GM12878 (cell line): ENCODE measurements around the gene TMEM150A. TPM values are rescaled to one million over a fixed set of nuclear protein-coding genes. Genes with fewer than 3 reads are reported as not detected.

Experiments
- ATAC-seq: fragments of 200-7000 bp; cut with Tn5 transposase; 3 replicates; pipeline ENCODE4 v1.9.1; 2020; ENCODE audit warnings: mild to moderate bottlenecking, moderate library complexity
- BruUV-seq: library from RNA; stranded (reverse); fragments of 400-500 nt; replicated peaks from 2 replicates; lab custom pipeline; 2021; lab: Mats Ljungman, UMichigan
- CTCF ChIA-PET: fragments of 300-600 bp; sonication (Branson Sonifier 250); formaldehyde crosslinking; extraction: SDS; loops from one replicate; lab custom pipeline; 2021; ENCODE audit warnings: inconsistent platforms; lab: Yijun Ruan, JAX
- POLR2A ChIA-PET: fragments of 350-600 bp; formaldehyde crosslinking; extraction: SDS; loops from one replicate; lab custom pipeline; 2021; ENCODE audit warnings: inconsistent platforms; lab: Charles Lee
- RAD21 ChIA-PET: fragments of 300-600 bp; sonication (Branson Sonifier 250); formaldehyde crosslinking; loops from one replicate; lab custom pipeline; 2023; ENCODE audit warnings: antibody characterized with exemption; ENCODE audit not compliant: unreplicated experiment; lab: Charles Lee
- SMC1A ChIA-PET: fragments of 300-600 bp; sonication (Branson Sonifier 250); formaldehyde crosslinking; loops from one replicate; lab custom pipeline; 2023; ENCODE audit not compliant: unreplicated experiment, uncharacterized antibody; lab: Charles Lee
- DNase-seq: peaks from one replicate; pipeline ENCODE4 v3.0.0-alpha.2; 2011; ENCODE audit warnings: low read depth, low spot score
- FAIRE-seq: peaks from 3 replicates; lab custom pipeline; 2011; peaks lifted over from hg19 to GRCh38; lab: Jason Lieb, UNC
- H2AFZ ChIP-seq: 2 replicates; pipeline ENCODE4 v1.6.0; 2011; ENCODE audit warnings: low read depth, low read length, control low read depth; ENCODE audit not compliant: control insufficient read depth
- H3K27ac ChIP-seq: 2 replicates; pipeline ENCODE4 v1.5.1; 2011; ENCODE audit warnings: control low read depth; ENCODE audit not compliant: control insufficient read depth, insufficient read depth
- H3K27me3 ChIP-seq, 2 experiments: replicated peaks in 1 of 2; 2 replicates each; pipeline versions ENCODE4 v1.6.0 to v1.6.1; 2011; ENCODE audit warnings: low read length in 1 of 2; ENCODE audit not compliant: control insufficient read depth in 2 of 2, insufficient read depth in 2 of 2
- H3K36me3 ChIP-seq, 2 experiments: 2 replicates each; pipeline ENCODE4 v1.5.1; 2011; ENCODE audit warnings: low read length in 1 of 2; ENCODE audit not compliant: control insufficient read depth in 2 of 2, insufficient read depth in 2 of 2
- H3K4me1 ChIP-seq: 2 replicates; pipeline ENCODE4 v1.6.1; 2011; ENCODE audit warnings: mild to moderate bottlenecking, low read length, moderate library complexity, mixed read lengths; ENCODE audit not compliant: control insufficient read depth, insufficient read depth
- H3K4me2 ChIP-seq: 2 replicates; pipeline ENCODE4 v1.6.0; 2011; ENCODE audit warnings: control low read depth; ENCODE audit not compliant: control insufficient read depth, insufficient read depth
- H3K4me3 ChIP-seq: fragments of 200-600 bp; sonication (generic); 2 replicates; pipeline ENCODE4 v1.5.1; 2016
- H3K79me2 ChIP-seq: 2 replicates; pipeline ENCODE4 v1.6.0; 2011; ENCODE audit warnings: low read length; ENCODE audit not compliant: control insufficient read depth, insufficient read depth
- H3K9ac ChIP-seq: 2 replicates; pipeline ENCODE4 v1.8.0; 2011; ENCODE audit warnings: low read length, control low read depth, mixed read lengths; ENCODE audit not compliant: control insufficient read depth, insufficient read depth
- H3K9me3 ChIP-seq: replicated peaks from 3 replicates; pipeline ENCODE4 v1.5.1; 2011; ENCODE audit warnings: mild to moderate bottlenecking, low read length; ENCODE audit not compliant: control insufficient read depth, insufficient read depth
- H4K20me1 ChIP-seq: 2 replicates; pipeline ENCODE4 v1.6.0; 2011; ENCODE audit not compliant: control insufficient read depth, insufficient read depth
- BCLAF1 ChIP-seq: fragments of 450-650 bp; IDR thresholded peaks from 2 replicates; pipeline ENCODE4 v1.6.1; 2017; ENCODE audit warnings: antibody characterized with exemption, mild to moderate bottlenecking, moderate library complexity
- E4F1 ChIP-seq: fragments of 450-650 bp; IDR thresholded peaks from 2 replicates; pipeline ENCODE4 v1.6.1; 2018; ENCODE audit warnings: borderline replicate concordance, mild to moderate bottlenecking; ENCODE audit not compliant: partially characterized antibody
- FOS ChIP-seq: IDR thresholded peaks from 3 replicates; pipeline ENCODE4 v1.6.1; 2011; ENCODE audit warnings: borderline replicate concordance; ENCODE audit not compliant: insufficient read length; ENCODE audit errors: extremely low read depth
- PAX8 ChIP-seq: fragments of 450-650 bp; IDR thresholded peaks from 2 replicates; pipeline ENCODE4 v1.6.1; 2017; ENCODE audit warnings: mild to moderate bottlenecking, moderate library complexity
- REST ChIP-seq: IDR thresholded peaks from 2 replicates; pipeline ENCODE4 v1.6.1; 2012; ENCODE audit warnings: mild to moderate bottlenecking, low read depth, low read length
- WGBS: methylation state at CpG from one replicate; pipeline ENCODE4 v1.1.6; 2016; ENCODE audit warnings: low lambda C conversion rate; ENCODE audit not compliant: insufficient replicate concordance, insufficient coverage; ENCODE audit errors: missing lambda C conversion rate; 5-methylcytosine and 5-hydroxymethylcytosine counted together
- in situ Hi-C: fragments of 300-500 bp; cut with MboI; formaldehyde crosslinking; loops from 9 replicates; pipeline ENCODE4 v1.14.3; 2018; ENCODE audit warnings: mixed read lengths
- intact Hi-C: fragments of 100-400 bp; cut with micrococcal nuclease; formaldehyde crosslinking; loops from one replicate; pipeline ENCODE4 v1.14.2; 2022; ENCODE audit not compliant: unreplicated experiment
- polyA plus RNA-seq, 11 experiments: library from polyadenylated mRNA; depleted of rRNA in 4 of 11; unstranded in 6 of 11; stranded (reverse) in 5 of 11; fragments of >200 nt; fragmentation: Nextera tagmentation in 4 of 11; fragmentation: Illumina TruSeq in 1 of 11; extraction: Ambion mirVana in 4 of 11; extraction: Trizol in 1 of 11; gene quantifications; 1 replicate in 1 of 11; 2 replicates in 10 of 11; pipeline versions ENCODE4 v1.2.1 to v1.2.3, GENCODE V29; 2011 to 2016; ENCODE audit warnings: inconsistent platforms in 2 of 11, missing spikeins in 2 of 11, low read depth in 1 of 11
- total RNA-seq, 4 experiments: library from RNA; depleted of rRNA in 3 of 4; stranded (reverse); fragments of >200 nt in 3 of 4; fragmentation: Illumina TruSeq in 1 of 4; extraction: Trizol in 1 of 4; gene quantifications; 2 replicates each; pipeline versions ENCODE4 v1.2.1 to v1.2.3, GENCODE V29; 2013 to 2021
- TF ChIP-seq, protein P1 (sequence below): fragments of 150-350 bp; IDR thresholded peaks from 2 replicates; pipeline ENCODE4 v1.6.1; 2014; ENCODE audit warnings: mild to moderate bottlenecking, low read depth, low read length

Gene TMEM150A
- total and polyA plus RNA-seq, 10 of the 15 experiments (the other 5 are each of a cell fraction or from before 2014, with no cell fraction given) = 0.45 to 4.4 (median 2.6) TPM

GRCh38 chr2:85595301-85596025 is 7.0 kb downstream of the TMEM150A start, which contains the start of gene RNF181 (continued):
- TF ChIP-seq, protein P1, sequence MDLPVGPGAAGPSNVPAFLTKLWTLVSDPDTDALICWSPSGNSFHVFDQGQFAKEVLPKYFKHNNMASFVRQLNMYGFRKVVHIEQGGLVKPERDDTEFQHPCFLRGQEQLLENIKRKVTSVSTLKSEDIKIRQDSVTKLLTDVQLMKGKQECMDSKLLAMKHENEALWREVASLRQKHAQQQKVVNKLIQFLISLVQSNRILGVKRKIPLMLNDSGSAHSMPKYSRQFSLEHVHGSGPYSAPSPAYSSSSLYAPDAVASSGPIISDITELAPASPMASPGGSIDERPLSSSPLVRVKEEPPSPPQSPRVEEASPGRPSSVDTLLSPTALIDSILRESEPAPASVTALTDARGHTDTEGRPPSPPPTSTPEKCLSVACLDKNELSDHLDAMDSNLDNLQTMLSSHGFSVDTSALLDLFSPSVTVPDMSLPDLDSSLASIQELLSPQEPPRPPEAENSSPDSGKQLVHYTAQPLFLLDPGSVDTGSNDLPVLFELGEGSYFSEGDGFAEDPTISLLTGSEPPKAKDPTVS = no peak
- peak; percentile 83 for TF ChIP-seq FOS

DNA sequence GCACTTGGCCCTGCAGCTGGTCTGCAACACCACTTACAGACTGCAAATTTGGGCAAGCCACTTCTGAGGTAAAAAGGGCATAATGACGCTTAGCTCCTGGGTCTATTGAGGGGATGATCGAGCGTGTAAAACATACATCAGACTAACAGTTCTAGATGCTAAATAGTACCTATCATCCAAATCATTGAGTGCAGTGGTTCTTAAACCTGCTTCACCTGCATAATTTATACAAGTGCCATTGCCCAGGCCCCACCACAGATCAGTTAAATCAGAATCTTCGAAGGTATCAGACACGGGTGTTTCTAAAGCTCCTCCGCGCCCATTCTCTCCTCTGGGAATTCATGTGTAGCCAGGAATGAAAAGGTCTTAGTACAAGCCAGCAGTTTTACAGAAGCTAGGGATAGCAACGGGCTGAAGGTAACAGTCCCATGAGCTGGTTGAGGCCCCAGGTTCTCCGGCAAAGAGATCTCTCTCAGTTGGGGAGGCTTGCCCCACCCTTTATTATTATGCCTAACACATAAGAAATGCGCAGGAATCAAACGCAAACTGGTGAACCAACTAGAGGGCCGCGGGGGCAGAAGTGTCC is 7.7 kb downstream of the TMEM150A start:
- ATAC-seq = no peak
- Histone ChIP-seq H3K9ac (peak overlapping the region; percentile 95), H2AFZ (peak overlapping the region; percentile 82), H3K36me3 (peaks cover 0 to 14% of the 10 kb centered on the region in 2 experiments; a peak in 3 of 4 replicates), H3K4me3 (peak overlapping the region; percentile 97), H4K20me1 (no peaks in the 10 kb centered on the region), H3K27me3 (no peaks in the 10 kb centered on the region), H3K27ac (peak overlapping the region; percentile 89), H3K79me2 (peaks cover 28% of the 10 kb centered on the region), H3K4me1 (peaks cover 9% of the 10 kb centered on the region), H3K9me3 (no peaks in the 10 kb centered on the region), H3K4me2 (peak overlapping the region; percentile 86)
- in situ Hi-C loops = no loop called here
- ChIA-PET SMC1A (interaction anchor here (0.7 to 3.2 kb wide), 11 partner anchors 8 to 175 kb away, joined by 3 to 20 read pairs (median 6); partner anchors contain the start of genes C2orf68, GGCX, MAT2A and SH2D6), RAD21 (interaction anchor here (1.0 to 2.2 kb wide), 8 partner anchors 10 to 205 kb away, joined by 3 to 9 read pairs (median 6); partner anchors contain the start of genes MAT2A, SH2D6 and VAMP8), POLR2A (interaction anchor here (0.6 to 3.8 kb wide), 18 partner anchors 8 to 241 kb away, joined by 3 to 57 read pairs (median 4); partner anchors contain the start of genes C2orf68, ELMOD3, GGCX and MAT2A), CTCF (interaction anchor here (0.6 to 1.7 kb wide), 9 partner anchors 9 to 599 kb away, joined by 3 to 7 read pairs (median 5); no protein-coding TSS in a partner anchor)
- WGBS = 17% methylated on average over 13 of the region's 13 CpGs
- BruUV-seq = TSS peak; percentile 99
- no peak for DNase-seq
- no peak for FAIRE-seq
- intact Hi-C loops = no loop called here
- TF ChIP-seq BCLAF1 = no peak
- no peak for TF ChIP-seq REST
- TF ChIP-seq E4F1 = no peak
- no peak for TF ChIP-seq PAX8
